Stomach (tissue), 4 donors: ENCODE measurements around the gene KRT1.

Experiments
- EP300 ChIP-seq: sonication (generic); formaldehyde crosslinking; IDR thresholded peaks from one replicate; pipeline ENCODE4 v1.6.1; 2017; ENCODE audit warnings: antibody characterized with exemption
- TF ChIP-seq, protein P1 (sequence below), 7 experiments: fragments of 450-650 bp in 4 of 7; fragments of 200-600 bp in 3 of 7; sonication (generic) in 3 of 7; IDR thresholded peaks; one replicate each; pipeline ENCODE4 v1.5.1; 2016 to 2019; ENCODE audit warnings: antibody characterized with exemption in 7 of 7, control low read depth in 2 of 7, mild to moderate bottlenecking in 1 of 7

DNA sequence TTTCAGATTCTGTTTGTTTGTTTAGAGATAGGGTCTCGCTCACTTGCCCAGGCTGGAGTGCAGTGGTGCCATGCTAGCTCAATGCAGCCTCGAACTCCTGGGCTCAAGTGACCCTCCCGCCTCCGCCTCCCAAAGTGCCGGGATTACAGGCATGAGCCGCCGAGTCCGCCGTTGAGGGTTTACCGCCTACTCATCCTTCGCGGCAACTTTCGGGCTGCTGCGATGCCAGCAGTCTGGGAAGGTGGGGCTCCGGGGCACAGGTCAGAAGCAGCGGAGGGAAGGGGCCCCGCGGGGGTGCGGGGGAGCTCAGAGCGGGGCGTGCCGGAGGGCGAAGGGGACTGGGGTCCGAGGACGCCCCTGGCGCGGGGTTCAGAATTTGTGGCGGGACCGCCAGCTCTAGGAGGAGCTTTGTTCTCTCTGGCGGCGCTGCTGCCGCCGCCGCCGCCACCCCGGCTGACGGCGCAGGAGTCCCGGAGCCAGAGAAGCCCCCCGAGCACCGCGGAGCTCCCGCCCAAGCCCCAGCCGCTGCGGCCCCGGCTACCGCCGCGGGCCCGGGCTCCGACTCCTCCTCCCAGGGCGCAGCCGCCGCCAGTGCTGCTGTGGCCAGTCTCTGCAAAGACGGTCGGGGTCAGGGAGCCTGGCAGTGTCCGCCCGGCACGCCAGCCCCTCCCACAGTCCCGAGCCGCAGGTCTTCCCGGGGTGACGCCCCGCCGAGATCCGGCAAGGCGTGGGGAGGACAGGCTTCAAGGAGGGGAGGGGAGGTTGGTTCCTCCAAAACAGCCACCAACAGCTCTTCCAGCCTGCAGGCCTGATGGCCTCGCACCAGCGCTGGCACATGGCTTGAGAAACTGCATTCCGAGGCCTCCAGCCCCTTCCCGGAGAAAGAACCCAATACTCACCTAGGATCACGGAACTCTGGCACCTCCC lies 34.0 kb upstream of the KRT1 start:
- TF ChIP-seq, protein P1, sequence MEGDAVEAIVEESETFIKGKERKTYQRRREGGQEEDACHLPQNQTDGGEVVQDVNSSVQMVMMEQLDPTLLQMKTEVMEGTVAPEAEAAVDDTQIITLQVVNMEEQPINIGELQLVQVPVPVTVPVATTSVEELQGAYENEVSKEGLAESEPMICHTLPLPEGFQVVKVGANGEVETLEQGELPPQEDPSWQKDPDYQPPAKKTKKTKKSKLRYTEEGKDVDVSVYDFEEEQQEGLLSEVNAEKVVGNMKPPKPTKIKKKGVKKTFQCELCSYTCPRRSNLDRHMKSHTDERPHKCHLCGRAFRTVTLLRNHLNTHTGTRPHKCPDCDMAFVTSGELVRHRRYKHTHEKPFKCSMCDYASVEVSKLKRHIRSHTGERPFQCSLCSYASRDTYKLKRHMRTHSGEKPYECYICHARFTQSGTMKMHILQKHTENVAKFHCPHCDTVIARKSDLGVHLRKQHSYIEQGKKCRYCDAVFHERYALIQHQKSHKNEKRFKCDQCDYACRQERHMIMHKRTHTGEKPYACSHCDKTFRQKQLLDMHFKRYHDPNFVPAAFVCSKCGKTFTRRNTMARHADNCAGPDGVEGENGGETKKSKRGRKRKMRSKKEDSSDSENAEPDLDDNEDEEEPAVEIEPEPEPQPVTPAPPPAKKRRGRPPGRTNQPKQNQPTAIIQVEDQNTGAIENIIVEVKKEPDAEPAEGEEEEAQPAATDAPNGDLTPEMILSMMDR (IDR thresholded peaks at IDR 0.05) = no peak
- TF ChIP-seq EP300 = no peak
